ENCODE measurements around the gene SNPH. TPM values are rescaled to one million over a fixed set of nuclear protein-coding genes. Genes with fewer than 3 reads are reported as not detected.

The SNPH gene
- total and polyA plus RNA-seq, 2 experiments from 2014 or later, result 5.7 to 11.2 TPM

GRCh38 chr20:1272368-1273100, 6.4 kb downstream of the SNPH start:
- Histone ChIP-seq H3F3A (ENCODE audit: insufficient read depth) (no peaks in the 10 kb centered on the region), H3K9me2 (ENCODE audit: insufficient read depth) (no peaks in the 10 kb centered on the region), H3K4me1 (ENCODE audit: insufficient read depth) (no peaks in the 10 kb centered on the region), H3K4me3 (no peak overlapping the region), H3K79me2 (ENCODE audit: insufficient read depth) (0 out of 2 replicates have a peak, but pooled peaks cover 3% of the 10 kb centered on the region), H3K4me2 (ENCODE audit: unreplicated experiment) (no peak overlapping the region), H3K27me3 (replicated peaks; ENCODE audit: insufficient read depth) (no peaks in the 10 kb centered on the region), H3K27ac (no peak overlapping the region), H3K36me3 (ENCODE audit: low read depth) (no peaks in the 10 kb centered on the region), H2AFZ (no peak overlapping the region), H4K20me1 (ENCODE audit: insufficient read depth) (no peaks in the 10 kb centered on the region), H3K9me3 (ENCODE audit: low read depth) (no peaks in the 10 kb centered on the region), H3K9ac (no peak overlapping the region)
- in situ Hi-C loops (cut with MboI), result no loop called here
- TF ChIP-seq EZH2 (IDR thresholded peaks at IDR 0.05; ENCODE audit: insufficient read depth, poor library complexity, severe bottlenecking) (no peak), EZH2phosphoT487 (IDR thresholded peaks at IDR 0.05; ENCODE audit: insufficient read depth, low read depth) (no peak)
- no peak for DNase-seq
- WGBS, 2 experiments (ENCODE audit: low coverage in 1 of 2, low lambda C conversion rate in 2 of 2, missing lambda C conversion rate in 2 of 2), result 73 to 78% methylated on average over 6 of the region's 6 CpGs

- Histone ChIP-seq H3F3A (ENCODE audit: insufficient read depth) (no peaks in the 10 kb centered on the region), H3K4me3 (no peak overlapping the region), H3K9me3 (ENCODE audit: low read depth) (no peaks in the 10 kb centered on the region), H2AFZ (no peak overlapping the region), H3K4me2 (ENCODE audit: unreplicated experiment) (no peak overlapping the region), H3K79me2 (ENCODE audit: insufficient read depth) (no peaks in the 10 kb centered on the region), H3K27me3 (replicated peaks; ENCODE audit: insufficient read depth) (no peaks in the 10 kb centered on the region), H3K27ac (no peak overlapping the region), H3K36me3 (ENCODE audit: low read depth) (no peaks in the 10 kb centered on the region), H3K4me1 (ENCODE audit: insufficient read depth) (no peaks in the 10 kb centered on the region), H3K9ac (no peak overlapping the region), H3K9me2 (ENCODE audit: insufficient read depth) (no peaks in the 10 kb centered on the region), H4K20me1 (ENCODE audit: insufficient read depth) (no peaks in the 10 kb centered on the region)
- TF ChIP-seq EZH2 (IDR thresholded peaks at IDR 0.05; ENCODE audit: insufficient read depth, poor library complexity, severe bottlenecking) (no peak), EZH2phosphoT487 (IDR thresholded peaks at IDR 0.05; ENCODE audit: insufficient read depth, low read depth) (no peak)
- in situ Hi-C loops (cut with MboI), result no loop called here
- DNase-seq, result no peak
- 83 to 92% methylated on average over 2 of the region's 2 CpGs for WGBS, 2 experiments (ENCODE audit: low coverage in 1 of 2, low lambda C conversion rate in 2 of 2, missing lambda C conversion rate in 2 of 2)
Measured at GRCh38 chr20:1273366-1273765, 7.3 kb downstream of the SNPH start.

GRCh38 chr20:1274485-1275311, 8.6 kb downstream of the SNPH start:
- H2AFZ ChIP-seq, result no peak overlapping the region
- no peak overlapping the region for H3K9ac ChIP-seq
- TF ChIP-seq EZH2phosphoT487 (IDR thresholded peaks at IDR 0.05; ENCODE audit: insufficient read depth, low read depth), result no peak
- no peak for TF ChIP-seq EZH2 (IDR thresholded peaks at IDR 0.05; ENCODE audit: insufficient read depth, poor library complexity, severe bottlenecking)
- H3K9me3 ChIP-seq (ENCODE audit: low read depth), result no peaks in the 10 kb centered on the region
- no peaks in the 10 kb centered on the region for H3K27me3 ChIP-seq (replicated peaks; ENCODE audit: insufficient read depth)
- in situ Hi-C loops (cut with MboI), result no loop called here
- no peaks in the 10 kb centered on the region for H3K36me3 ChIP-seq (ENCODE audit: low read depth)
- no peak overlapping the region for H3K4me2 ChIP-seq (ENCODE audit: unreplicated experiment)
- H3F3A ChIP-seq (ENCODE audit: insufficient read depth), result no peaks in the 10 kb centered on the region
- H3K9me2 ChIP-seq (ENCODE audit: insufficient read depth), result no peaks in the 10 kb centered on the region
- H3K79me2 ChIP-seq (ENCODE audit: insufficient read depth), result no peaks in the 10 kb centered on the region
- no peaks in the 10 kb centered on the region for H3K4me1 ChIP-seq (ENCODE audit: insufficient read depth)
- H3K27ac ChIP-seq, result no peak overlapping the region
- no peaks in the 10 kb centered on the region for H4K20me1 ChIP-seq (ENCODE audit: insufficient read depth)
- 83% methylated on average over 14 of the region's 14 CpGs for WGBS, 2 experiments (ENCODE audit: low coverage in 1 of 2, low lambda C conversion rate in 2 of 2, missing lambda C conversion rate in 2 of 2)
- DNase-seq, result no peak
- H3K4me3 ChIP-seq, result no peak overlapping the region

- no peaks in the 10 kb centered on the region for H3K9me3 ChIP-seq (ENCODE audit: low read depth)
- WGBS, 2 experiments (ENCODE audit: low coverage in 1 of 2, low lambda C conversion rate in 2 of 2, missing lambda C conversion rate in 2 of 2), result 85 to 100% methylated on average over 2 of the region's 2 CpGs
Measured at GRCh38 chr20:1275919-1276318, 9.8 kb downstream of the SNPH start.

More at GRCh38 chr20:1275919-1276318, 9.8 kb downstream of the SNPH start:
- H3K27me3 ChIP-seq (replicated peaks; ENCODE audit: insufficient read depth), result no peaks in the 10 kb centered on the region
- H3K36me3 ChIP-seq (ENCODE audit: low read depth), result no peaks in the 10 kb centered on the region
- no peak overlapping the region for H3K9ac ChIP-seq
- DNase-seq, result no peak
- no peak overlapping the region for H2AFZ ChIP-seq
- TF ChIP-seq EZH2phosphoT487 (IDR thresholded peaks at IDR 0.05; ENCODE audit: insufficient read depth, low read depth) (no peak), EZH2 (IDR thresholded peaks at IDR 0.05; ENCODE audit: insufficient read depth, poor library complexity, severe bottlenecking) (no peak)
- no peaks in the 10 kb centered on the region for H3K79me2 ChIP-seq (ENCODE audit: insufficient read depth)
- in situ Hi-C loops (cut with MboI), result no loop called here
- no peaks in the 10 kb centered on the region for H3F3A ChIP-seq (ENCODE audit: insufficient read depth)
- H3K27ac ChIP-seq, result no peak overlapping the region
- H4K20me1 ChIP-seq (ENCODE audit: insufficient read depth), result no peaks in the 10 kb centered on the region
- H3K4me3 ChIP-seq, result no peak overlapping the region
- no peak overlapping the region for H3K4me2 ChIP-seq (ENCODE audit: unreplicated experiment)
- no peaks in the 10 kb centered on the region; the same call in 1 of the 2 replicates for H3K4me1 ChIP-seq (ENCODE audit: insufficient read depth)
- H3K9me2 ChIP-seq (ENCODE audit: insufficient read depth), result no peaks in the 10 kb centered on the region

Measured in GM23248 (cell line).